Brain pericyte (primary cell): Measurements from ENCODE around the gene NF1.
"Not testable (repeated sequence)": the region's sequence is repeated elsewhere in the genome, so short reads cannot be mapped to it uniquely, and the experiment has no call there.

Experiments
- DNase-seq: peaks from one replicate; pipeline ENCODE4 v3.0.0-alpha.2; 2012; ENCODE audit warnings: low read depth, low spot score

NF1 gene

DNA sequence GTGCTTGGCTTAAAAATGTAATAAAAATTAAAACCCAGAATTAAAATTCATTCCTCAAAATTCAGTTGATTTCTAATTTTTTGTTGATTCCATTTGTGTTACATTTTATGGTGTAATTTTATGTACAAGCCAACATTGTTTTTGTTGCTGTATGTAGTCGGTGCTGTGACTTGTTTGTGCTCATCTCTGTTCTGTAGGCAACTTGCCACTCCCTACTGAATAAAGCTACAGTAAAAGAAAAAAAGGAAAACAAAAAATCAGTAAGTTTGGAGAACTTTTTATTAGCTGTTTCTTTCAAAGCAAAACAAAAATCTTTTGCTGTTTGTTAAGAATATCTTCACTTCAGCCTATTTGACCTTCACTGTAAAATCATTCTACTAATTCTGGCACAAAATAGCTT lies 158.0 kb downstream of the NF1 start:
- no peak for DNase-seq

DNA sequence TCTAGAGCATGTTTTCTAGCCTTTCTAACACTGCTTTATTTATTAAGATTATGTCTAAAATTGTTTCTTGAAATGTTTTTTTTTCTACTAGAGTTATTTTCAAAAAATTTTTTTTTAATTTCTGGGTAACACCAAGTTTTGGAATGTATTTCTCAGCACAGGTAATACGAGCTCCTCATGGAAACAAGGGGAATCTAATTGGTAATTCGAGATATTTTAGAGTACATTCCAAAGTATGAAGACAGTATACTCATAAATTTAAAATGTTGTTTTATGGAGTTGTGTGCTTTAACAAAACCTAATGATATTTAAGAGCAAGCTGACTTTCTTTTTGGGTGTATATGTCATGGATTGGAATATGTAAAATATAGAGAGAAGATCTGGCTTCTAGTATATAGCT lies 159.9 kb downstream of the NF1 start:
- DNase-seq, result no peak

DNA sequence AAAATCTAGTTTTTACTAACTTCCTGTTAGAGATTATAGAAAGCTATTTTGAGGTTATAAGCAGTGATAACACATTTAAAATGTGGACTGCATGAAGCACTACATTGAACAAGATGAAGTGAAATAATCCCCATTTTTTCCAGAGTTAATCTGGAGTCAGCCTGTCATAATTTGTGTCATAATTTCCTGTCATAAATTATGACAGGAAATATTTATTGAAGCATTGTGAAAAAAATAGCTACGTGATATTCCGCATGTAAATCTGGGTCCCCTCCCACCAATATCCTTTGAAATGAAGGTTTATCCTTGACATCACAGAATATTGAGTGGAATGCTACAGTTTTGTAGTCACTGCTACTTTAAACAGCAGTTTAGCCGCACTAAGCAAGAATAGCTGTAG lies 162.2 kb downstream of the NF1 start:
- no peak for DNase-seq

DNA sequence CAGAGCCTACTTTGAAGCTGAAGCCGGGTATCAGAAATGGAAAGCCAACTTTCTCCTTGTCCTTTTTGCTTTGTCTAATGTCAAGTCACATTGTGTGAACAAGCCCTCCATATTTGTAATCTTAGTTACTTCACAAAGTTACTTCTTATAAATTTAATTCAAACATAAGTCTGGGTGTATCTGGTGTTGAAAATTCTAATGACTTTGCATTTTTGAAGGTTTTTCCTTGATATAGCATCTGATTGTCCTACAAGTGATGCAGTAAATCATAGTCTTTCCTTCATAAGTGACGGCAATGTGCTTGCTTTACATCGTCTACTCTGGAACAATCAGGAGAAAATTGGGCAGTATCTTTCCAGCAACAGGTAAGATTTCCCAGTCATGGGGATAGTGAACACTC lies 165.4 kb downstream of the NF1 start:
- DNase-seq, result no peak

DNA sequence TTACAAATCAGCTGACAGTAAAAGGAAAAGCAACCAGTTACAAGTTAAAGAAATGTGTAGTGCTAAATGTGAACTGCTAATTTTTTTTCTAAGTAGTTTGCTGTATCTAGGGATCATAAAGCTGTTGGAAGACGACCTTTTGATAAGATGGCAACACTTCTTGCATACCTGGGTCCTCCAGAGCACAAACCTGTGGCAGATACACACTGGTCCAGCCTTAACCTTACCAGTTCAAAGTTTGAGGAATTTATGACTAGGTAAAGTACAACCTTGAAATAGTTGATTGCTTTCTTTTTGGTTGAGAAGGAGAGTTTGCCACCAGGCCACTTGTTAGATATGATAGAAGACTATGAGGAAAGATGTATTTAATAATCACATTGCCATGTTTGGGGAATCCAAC lies 166.8 kb downstream of the NF1 start:
- no peak for DNase-seq

DNA sequence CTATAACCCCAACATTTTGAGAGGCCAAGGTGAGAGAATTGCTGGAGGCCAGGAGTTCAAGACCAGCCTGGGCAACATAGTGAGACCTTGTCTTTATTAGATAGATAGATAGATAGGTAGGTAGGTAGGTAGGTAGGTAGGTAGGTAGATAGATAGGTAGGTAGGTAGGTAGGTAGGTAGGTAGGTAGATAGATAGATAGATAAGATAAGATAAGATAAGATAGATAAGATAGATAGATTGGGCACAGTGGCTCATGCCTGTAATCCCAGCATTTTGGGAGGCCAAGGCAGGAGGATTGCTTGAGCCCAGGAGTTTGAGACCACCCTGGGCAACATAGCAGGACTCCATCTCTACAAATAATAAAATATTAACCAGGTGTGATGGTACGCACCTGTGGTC lies 168.1 kb downstream of the NF1 start:
- DNase-seq, result not testable (repeated sequence)

DNA sequence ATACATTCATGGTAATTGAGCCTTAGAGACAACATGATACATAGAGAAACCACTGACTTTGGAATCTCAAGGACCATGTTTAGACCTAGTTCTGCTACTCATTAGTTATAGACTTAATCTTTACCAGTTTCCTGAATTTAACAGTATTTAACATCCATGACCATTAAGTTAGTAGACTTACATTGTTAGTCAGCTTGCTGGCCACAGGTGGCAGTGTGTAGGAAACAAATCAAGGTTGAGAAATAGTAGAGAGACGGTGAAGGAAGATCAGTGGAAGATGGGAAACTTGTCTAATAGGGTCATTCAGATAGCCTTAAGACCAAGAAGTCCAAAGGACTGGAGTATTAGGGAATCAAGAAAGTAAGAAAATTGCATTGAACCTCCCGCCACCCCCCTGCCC lies 171.3 kb downstream of the NF1 start:
- DNase-seq, result no peak

DNA sequence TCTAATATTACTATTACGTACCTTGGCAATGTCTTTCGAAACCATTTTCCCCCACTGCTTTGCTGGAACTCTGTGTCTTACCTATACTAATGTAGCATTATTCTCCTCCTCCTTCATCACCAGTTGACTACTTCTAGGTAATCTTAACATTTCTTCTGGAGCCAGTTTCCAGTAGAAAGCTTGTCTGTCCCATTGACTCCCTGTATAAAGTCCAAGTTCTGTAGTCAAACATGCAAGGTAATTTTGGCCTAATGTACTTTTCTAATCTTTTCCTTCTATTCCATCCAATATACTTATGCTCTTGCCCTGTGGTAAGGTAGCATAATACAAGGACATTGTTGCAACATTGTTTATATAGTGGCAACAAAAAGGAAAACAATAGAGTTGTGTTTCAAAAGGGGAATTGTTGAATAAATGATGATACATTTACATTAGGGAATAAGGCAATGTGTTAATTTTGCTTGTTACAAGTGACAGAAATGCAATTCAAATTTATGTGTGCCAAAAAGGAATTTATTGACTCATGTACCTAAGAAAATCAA lies 174.3 kb downstream of the NF1 start:
- no peak for DNase-seq

DNA sequence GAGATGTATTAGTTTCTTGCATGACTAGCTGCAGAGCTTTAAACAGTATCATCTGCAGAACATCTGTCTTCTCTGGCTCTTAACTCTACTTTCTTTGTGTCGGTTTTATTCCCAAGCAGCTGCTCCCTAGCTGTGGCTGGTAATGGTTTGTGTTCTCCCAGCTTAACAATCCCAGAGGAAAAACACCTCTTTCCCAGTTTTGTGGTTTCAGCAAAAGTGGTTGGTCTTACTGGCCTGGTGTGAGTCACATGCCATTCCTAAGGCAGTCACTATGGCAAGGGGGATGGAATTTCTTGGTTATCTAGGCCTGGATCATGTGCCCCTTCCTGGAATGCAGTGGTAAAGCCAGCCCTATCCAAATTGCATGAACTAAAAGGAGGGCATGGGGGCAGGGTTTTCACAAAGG lies 174.8 kb downstream of the NF1 start:
- peak; percentile 41 for DNase-seq

DNA sequence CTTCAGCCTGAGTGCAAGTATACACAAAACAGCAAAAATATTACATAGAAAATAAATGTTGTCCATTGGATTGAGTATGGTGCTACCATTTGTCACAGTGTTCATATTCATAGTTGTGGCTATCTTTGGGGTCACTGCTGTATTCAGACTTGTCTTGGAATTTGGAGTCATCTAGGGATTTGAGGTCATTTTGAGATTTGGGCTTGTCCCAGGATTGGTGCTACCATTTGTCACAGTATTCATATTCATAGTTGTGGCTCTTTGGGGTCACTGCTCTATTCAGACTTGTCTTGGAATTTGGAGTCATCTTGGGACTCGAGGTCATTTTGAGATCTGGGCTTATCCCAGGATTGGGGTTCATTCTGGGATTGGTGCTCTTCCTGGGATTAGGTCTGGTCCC lies 177.5 kb downstream of the NF1 start:
- no peak for DNase-seq

DNA sequence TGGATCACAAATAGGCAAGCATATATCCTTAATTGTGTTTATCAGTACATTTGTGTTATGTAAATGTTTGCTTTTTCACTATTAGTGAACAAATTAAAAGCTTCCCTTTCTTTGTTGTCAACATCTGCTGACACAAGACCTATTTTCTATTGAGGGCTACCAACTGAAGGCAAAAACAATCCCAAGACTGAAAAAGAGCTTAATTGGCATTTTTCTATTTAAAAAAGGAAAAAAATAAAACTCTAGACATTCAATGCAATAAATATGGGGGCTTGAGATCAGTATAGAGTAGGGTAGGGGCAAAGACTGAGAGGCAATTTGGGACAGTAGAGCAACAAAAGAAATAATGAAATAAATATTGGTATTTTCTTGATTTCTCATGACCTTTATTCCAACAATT lies 178.0 kb downstream of the NF1 start:
- DNase-seq, result no peak

DNA sequence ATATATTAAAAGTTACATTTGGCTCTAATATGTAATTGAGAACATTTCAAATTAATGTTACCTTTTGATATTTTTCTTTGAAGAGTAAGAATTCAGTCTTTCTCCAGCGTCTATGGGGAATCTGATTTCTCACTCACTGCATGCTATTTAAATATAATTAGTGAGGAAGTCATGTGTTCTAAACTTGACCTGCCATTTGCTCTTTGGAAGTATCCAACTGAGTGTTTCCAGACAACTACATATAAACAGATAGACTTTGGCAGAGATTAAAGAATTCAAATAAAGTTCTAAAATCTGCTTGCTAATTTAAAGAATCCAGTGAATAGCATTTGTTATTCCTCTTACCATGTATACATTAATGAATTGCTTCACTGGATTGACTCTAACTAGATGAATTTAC lies 178.7 kb downstream of the NF1 start:
- no peak for DNase-seq

DNA sequence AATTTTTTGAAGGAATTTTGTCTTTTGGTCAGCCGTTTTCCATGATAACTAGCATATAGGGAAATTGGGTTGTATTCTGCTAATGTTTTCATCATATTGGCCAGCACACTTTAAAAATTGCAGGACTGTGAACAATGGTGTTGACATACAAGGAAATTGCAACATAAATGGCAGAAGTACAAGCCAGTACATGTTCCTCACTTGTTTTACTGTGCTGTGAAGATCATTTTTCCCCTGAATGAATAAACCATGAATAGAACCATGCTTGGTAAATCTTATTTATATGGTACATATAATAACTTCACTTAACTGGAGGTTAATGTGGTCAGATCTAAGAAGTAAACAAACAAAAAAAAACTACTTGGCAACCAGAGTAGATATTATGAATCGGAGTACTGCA lies 179.5 kb downstream of the NF1 start:
- DNase-seq, result no peak

DNA sequence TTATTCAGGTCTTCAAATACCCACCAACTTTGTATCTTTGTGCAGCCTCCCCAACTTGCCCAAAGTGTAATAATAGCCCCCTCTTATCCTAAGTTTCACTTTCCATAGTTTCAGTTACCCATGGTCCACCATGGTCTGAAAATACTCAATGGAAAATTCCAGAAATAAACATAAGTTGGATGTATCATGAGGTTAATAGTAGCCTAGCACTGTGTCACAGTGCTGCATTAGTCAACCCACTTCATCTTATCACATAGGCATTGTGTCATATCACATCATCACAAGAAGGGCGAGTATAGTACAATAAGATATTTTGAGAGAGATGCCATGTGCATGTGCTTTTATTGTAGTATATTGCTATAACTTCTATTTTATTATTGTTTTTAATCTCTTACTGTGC lies 180.3 kb downstream of the NF1 start:
- DNase-seq, result no peak

DNA sequence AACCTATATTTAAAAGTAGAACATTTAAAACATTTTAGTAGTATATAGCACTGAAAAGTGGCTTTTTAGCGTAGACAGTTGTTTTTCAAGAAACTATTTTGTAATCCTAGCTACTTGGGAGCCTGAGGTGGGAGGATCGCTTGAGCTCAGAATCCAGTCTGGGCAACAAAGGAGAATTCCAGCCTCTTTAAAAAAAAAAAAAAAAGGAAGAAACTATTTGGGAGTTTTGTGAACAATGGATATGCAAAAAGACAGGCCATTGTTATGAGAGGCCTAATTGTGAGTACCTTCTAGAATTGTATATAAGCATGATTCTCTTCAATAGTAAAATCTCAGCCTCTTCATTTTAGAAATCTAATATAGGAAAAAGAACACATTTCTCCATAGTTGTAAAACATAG lies 184.6 kb downstream of the NF1 start:
- no peak for DNase-seq

DNA sequence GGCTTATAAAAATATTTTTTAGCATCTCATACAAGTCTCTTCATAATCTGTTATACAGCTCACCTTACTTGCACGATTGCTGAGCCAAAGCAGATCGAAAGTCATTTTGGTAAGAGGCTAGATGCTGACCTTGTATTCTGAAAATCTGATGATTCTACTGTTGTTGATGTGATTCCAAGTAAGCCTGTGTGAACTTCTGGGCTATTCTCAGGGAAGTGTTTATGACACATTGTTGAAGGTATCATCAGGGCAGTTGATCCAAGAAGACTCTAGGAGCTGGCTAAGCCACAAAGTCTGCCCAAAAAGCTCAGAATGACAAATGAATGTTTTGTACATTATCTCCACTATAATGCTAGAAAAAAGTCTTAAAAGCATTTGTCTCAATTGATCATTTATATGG lies 186.3 kb downstream of the NF1 start:
- DNase-seq, result no peak

DNA sequence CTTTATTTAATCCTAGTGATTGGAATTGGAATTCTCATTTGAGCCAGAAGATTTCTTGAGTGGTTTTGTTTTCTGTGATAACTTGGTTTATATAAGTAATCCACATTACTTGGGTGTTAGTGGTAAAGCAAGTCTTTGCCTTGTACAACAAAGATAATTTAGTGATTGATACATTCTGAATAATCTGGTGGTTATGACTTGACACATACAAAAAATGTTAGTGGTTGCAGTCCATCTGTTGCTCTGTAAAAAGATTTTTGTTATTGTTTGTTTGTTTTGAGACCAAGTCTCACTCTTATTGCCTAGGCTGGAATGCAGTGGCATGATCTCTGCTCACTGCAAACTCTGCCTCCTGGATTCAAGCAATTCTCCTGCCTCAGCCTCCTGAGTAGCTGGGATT lies 189.1 kb downstream of the NF1 start:
- no peak for DNase-seq

DNA sequence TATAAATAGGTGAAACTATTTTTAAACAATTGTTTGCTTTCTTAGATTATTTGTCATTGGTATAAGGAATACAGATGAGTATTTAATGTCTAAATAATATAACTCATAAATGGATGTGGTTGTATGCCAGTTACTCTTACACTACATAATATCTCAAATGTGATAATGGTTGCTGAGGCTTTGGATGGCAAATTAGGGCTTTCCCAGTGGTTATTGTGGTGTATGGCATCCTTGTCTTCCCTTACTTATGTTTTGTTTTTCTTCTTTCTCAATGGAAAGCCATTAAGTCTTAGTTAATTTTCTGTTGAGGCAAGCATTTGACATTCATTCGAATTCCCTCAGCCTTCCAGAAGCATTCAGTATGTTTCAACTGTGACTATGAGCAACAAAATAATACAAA lies 191.8 kb downstream of the NF1 start:
- no peak for DNase-seq

DNA sequence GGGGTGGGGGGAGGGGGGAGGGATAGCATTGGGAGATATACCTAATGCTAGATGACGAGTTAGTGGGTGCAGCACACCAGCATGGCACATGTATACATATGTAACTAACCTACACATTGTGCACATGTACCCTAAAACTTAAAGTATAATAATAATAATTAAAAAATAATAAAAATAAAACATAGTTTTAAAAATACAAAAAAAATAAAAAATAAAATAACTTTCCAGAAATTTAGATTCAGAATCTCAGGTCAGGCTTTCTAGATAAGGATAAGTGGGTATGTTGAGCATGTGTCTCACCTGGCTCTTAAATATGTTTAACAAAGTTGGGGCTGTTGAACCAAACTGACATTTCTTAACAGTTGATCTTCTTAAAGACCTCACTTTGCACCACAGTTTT lies 193.2 kb downstream of the NF1 start:
- DNase-seq, result not testable (repeated sequence)

DNA sequence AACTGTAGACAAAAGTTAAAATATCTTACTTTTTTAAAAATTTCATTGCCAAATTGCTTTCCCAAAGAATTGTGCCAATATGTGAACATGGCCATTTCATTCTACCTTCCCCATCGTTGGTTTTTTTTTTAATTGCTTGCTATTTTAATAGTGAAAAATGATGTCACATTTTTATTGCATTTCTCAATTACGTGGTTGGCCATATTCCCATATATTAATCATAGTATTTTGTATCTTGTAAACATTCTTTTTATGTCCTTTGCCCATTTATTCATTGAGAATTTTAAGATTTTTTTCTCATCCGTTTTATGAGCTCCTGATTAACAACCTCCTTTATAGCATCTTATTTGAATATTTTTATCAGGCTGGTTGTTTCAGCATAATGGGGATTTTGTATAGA lies 195.0 kb downstream of the NF1 start:
- no peak for DNase-seq

DNA sequence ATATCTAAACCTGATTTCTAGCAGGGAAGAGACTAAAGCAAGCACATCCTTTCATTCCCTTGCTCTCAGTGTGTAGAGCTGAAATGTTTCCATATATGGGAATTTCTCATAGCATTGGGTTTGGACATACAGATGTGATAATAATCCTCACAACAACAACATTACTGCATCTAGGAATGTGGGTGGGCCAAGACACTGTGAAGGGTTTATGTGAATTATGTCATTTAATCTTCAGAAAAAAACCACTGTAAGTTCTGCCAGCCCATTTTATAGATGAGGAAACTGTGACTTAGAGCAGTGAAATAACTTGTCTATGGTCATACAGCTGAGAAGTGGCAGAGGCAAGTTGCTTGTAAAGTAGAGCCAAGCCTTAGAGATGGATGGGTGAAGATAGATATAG lies 197.0 kb downstream of the NF1 start:
- no peak for DNase-seq

DNA sequence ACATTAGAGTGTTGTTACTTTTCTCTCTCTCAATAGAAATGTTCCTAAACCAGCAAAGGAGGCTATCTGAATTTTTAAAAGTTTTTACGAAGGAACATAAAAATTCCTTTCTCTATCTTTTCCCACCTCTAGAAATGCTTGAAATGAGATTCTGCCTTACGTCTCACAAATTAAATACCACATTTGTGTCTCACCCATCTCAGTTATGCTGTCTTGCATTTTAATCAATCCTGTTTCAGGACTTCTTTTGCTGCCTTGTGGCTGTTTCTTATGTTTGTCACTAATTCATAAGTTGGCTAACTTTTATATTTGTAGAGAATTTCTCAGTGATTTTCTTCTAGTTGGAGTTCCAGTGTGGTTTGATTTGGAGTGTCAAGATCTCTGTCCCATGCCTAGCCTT lies 198.8 kb downstream of the NF1 start:
- no peak for DNase-seq

DNA sequence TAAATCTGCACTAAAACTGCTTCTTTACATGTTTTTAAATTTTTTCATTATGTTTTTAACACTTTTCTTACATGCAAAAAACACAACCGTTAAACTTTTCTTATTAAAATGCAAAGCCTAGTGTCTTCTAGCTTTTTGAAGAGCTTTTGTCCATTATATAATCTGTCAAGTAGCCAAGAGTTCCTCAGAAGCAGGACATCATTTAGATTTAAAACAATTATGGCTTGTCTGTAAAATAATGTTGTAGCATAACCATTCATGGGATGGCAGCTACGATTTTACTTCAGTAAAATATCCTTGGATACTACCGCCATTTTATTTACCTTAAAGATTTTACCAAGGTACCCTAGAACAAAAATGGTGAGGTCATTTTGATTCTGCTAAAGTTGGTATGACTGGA lies 199.5 kb downstream of the NF1 start:
- no peak for DNase-seq

DNA sequence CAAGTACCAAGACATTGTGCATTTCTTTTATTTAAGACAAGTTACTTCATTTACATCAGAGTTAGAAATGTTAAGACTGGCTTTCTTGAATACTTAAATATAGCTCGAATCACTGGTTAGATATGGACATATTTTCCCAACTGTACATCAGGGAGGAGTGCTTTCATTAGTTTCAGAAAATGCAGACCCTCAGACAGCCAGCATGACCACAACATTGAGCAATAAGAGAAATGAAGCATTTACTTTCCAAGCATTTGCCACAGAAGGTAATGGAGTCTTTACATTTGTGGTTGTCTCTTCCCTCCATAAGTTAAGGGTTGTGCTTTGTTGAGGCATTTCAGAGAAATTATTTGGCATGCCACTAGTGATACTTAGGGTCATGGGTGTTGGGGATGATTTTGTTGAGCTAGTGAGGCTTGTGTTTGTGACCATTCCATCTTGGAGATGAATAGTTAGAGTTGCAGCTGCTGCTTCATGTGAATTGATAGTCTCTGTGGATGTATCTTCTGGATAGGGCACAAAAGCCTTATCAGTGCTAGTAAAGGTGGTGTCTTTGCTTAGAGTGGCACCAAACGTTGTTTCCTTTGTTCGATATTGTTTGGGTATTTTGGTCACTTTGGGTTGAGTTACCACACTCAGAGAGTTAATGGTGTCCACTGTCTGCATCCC lies 200.2 kb downstream of the NF1 start:
- no peak for DNase-seq
